GM19193 (cell line): ENCODE results near the gene PIK3R6.

Experiments
- POLR2A ChIP-seq: IDR thresholded peaks from 4 replicates; pipeline ENCODE4 v1.6.1; 2011; ENCODE audit not compliant: insufficient read depth, insufficient read length; ENCODE audit errors: extremely low read depth

PIK3R6 gene

DNA sequence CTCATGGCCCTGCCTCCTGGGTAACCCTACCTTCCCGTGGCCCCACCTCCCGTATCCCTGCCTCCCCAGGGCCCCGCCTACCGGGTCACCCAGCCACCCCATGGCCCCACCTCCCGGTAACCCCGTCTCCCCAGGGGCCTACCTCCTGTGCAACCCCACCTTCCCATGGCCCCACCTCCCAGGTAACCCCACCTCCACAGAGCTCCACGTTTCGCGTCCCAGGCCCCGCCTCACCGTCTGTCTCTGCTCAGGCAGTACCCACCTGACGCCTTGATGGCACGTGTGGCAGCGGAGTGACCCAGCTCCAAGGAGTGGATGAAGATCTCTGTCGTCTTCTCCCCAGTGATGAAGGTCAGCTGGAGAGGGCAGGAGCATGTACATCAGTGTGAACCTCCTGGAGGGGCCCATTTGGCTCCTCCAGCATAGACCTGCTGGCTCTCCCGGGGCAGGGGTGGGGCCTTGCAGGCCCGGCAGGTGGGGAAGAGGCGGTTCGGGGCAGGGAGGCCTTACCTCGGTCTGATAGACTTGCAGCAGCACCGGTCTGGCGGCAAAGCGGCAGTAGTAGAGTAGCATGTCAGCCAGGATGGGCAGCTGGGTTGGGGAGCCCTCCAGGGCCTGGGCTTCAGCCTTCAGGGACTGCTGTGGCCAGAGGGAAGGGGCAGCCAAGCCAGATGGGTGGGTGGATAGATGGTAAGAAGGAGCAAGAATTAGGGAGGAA, 18.7 kb upstream of the PIK3R6 start:
- no peak for TF ChIP-seq POLR2A

DNA sequence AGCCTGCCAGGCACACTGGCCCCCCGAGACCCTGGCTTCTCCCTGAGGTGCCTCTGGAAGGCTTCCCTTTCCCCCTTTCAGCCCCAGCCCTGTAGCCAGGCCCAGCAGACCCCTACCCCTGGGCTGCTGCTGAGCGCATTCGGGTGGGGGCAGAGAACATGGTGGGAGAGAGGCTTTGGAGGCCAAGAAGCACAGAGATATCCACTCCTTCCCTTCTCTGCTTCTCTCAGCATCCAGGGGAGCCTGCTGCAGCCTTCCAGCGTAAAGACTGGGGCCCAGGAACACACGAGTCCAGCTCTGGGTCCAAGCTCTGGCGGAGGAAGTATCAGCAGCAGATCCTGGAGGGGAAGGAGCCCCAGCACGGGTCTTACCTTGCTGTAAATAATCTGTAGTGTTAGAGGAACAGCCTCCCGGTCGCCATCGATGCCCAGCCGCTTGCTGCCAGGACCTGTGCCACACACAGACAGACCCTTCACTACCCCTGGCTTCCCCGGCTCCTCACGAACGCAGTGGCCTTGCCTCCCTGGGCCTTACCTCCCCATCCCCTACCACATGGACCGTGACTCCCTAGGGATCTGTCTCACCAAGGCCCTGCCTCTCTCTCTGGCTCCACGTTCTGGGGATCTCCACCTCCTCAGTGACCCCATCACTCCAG, 17.0 kb upstream of the PIK3R6 start:
- no peak for TF ChIP-seq POLR2A

DNA sequence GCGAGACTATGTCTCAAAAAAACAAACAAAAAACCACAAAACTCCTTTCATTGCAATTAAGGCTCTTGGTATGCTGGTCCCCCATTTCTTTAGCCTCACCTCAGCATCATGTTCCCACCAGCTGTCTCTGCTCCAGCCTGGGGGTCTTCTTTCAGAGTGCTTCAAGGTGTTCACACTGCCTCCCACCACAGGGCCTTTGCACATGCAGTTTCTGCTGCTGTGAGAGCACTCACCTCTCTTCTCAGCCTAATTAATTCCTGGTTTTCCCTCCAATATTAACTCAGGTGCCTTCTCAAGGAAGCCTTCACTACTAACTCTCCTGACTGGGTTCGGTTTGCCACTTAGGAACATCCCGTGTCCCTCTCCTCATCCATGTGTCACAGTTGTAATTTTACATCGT, 15.9 kb upstream of the PIK3R6 start:
- no peak for TF ChIP-seq POLR2A

GRCh38 chr17:8881606-8882005, 14.1 kb upstream of the PIK3R6 start:
- no peak for TF ChIP-seq POLR2A

GRCh38 chr17:8880466-8880865, 13.0 kb upstream of the PIK3R6 start:
- TF ChIP-seq POLR2A = no peak

DNA sequence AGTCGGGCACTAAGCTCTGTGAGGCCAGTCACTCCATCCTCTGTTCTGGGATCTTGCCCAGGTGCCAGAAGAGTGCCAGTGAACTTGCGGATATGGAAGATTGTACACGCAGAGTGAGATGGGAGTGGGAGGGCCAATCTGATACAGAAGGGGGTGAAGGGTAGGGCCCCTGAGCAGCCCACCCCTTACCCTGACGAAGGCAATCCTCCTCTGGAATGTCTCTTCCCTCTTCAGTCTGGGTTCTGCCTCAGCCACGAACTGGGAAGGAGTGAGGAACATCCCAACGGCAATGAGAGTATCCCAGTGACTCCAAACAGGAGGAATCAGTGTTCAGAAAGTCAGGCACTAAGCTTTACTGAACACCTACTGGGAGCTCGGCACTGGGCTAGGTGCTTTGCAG, 11.9 kb upstream of the PIK3R6 start:
- no peak for TF ChIP-seq POLR2A

- no peak for TF ChIP-seq POLR2A
These were observed 10.5 kb upstream of the PIK3R6 start for GRCh38 chr17:8877984-8878383.

DNA sequence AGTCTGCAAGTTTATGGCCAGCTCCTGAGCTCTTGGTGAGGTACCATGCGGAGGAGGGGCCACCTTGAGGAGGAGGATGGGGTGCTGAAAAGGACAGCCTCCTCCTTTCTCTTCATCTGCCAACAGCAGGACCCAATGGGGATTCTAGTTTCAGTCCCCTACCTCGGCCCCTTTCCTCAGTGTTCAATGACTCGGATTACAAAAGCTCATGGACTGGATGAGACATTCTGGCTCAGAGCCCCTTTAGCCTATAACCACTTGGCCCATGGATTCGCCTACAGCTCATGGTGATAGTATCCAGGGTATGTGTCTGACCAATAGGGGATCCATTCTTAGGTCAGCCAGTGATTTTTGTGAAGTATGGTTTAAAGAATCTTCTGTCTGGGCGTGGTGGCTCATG, 8.5 kb upstream of the PIK3R6 start:
- TF ChIP-seq POLR2A = no peak

GRCh38 chr17:8875436-8875835, 8.0 kb upstream of the PIK3R6 start:
- TF ChIP-seq POLR2A = no peak

GRCh38 chr17:8873801-8874715, 6.6 kb upstream of the PIK3R6 start:
- TF ChIP-seq POLR2A = no peak

DNA sequence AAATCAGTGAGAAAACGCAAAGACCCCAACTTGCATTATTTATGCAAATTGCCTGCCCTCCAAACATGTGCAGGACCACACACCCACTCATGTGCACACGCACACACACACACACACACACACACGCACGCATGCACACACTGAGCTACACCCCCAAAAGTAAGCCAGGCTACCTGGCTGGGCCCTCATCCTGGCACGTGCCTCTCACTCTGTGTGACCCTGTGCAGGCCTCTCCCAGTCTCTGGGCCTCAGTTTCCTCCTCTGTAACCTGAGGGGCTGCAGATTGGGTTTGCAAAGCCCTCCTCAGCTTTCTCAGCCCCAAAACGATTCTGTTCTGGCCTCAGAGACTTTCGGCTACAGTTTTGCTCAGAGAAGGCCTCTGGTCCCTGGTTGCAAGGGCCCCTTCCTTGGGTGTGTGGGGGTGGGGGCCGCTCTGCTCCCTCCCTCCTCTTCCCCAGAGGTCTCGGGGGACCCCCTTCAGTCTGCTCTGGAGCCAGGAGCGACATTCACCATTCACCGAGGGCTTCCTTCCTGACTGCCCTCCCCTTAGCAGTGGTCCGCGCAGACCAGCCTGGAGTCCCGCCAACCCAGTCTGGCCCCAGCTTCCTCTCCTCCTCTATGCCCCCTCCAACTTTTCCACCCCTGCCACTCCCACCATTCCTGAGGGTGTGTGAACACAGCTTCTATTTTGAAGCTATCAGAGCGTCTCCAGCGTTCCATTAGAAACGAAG, 5.4 kb upstream of the PIK3R6 start:
- no peak for TF ChIP-seq POLR2A

GRCh38 chr17:8872036-8872704, 4.7 kb upstream of the PIK3R6 start:
- TF ChIP-seq POLR2A = no peak

DNA sequence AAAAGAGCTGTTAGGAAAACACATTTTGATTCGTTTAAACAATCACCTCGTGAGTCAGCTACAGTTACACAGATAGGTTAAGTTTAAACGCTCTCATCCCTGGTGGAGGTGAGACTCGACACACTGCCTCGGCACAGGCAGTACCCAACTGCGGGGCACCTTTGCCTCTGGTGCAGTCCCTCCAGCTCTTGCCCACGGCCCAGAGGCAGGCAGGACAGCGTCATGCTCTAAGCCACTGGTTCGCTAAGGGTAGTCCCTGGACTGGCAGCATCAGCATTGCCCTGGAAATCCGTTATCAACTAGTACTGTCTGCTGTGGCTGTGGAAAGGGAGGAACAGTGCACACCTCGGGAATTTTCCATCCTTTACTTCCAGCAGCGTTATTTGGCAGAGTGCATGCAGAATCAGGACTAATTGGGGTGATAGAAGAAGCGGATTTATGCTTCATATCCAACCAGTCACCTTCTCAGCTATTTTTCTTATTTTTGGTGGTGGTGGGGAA, 3.7 kb upstream of the PIK3R6 start:
- no peak for TF ChIP-seq POLR2A

DNA sequence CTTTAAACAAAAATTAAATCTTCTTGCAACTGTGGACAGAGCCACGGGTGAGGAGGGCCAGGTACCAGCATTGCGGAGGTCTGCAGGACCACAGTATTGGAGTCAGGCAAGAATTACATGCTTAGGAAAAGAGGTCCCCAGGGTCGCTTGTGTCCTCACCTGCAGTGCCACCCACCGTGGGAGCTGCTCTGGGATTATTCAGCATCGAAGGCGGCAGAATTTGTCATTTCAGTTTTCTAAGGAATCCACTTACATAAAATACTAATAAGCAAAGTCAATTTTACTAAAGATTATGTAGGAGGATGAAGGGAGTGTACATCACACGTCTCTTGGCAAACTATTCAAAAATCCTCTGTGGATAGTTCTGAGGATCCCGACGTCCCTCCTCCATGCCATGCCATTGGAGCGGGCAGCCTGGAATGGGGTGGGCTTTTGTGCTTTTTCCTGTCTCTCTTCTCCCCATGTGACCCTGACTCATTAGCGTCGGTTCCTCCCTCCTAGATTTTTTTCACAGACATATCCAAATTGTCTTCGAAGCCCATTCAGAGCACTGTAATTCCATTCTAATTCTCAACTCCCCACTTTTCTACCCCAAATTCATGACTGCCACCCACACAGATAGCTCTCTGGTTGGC, 3.0 kb upstream of the PIK3R6 start:
- TF ChIP-seq POLR2A = no peak
